ENCODE measurements around the gene STEAP1B.

GRCh38 chr7:22460363-22460988, 39.5 kb downstream of the STEAP1B start:
- no peak for TF ChIP-seq ELK1 (IDR thresholded peaks at IDR 0.05; ENCODE audit: borderline replicate concordance, low read depth, low read length)
- no peak for TF ChIP-seq POLR2A (IDR thresholded peaks at IDR 0.05; ENCODE audit: low read depth, low read length)
- TF ChIP-seq CTCF (conservative IDR thresholded peaks at IDR 0.05; ENCODE audit: low read depth, low read length): no peak
- TF ChIP-seq RFX5 (IDR thresholded peaks at IDR 0.05; ENCODE audit: low read depth, low read length): no peak
- no peak for TF ChIP-seq MAZ (IDR thresholded peaks at IDR 0.05; ENCODE audit: borderline replicate concordance, low read depth, low read length)
- no peak for TF ChIP-seq CEBPB (IDR thresholded peaks at IDR 0.05; ENCODE audit: low read depth, low read length)
- no peak for TF ChIP-seq SMC3 (IDR thresholded peaks at IDR 0.05; ENCODE audit: low read depth, low read length)
- no peak for TF ChIP-seq USF2 (IDR thresholded peaks at IDR 0.05; ENCODE audit: low read depth, low read length)
- no peak for TF ChIP-seq RCOR1 (IDR thresholded peaks at IDR 0.05; ENCODE audit: insufficient replicate concordance, low read length)
- no peak for TF ChIP-seq BHLHE40 (IDR thresholded peaks at IDR 0.05; ENCODE audit: low read depth, low read length)
- TF ChIP-seq CHD1 (IDR thresholded peaks at IDR 0.05; ENCODE audit: low read depth, low read length): no peak
